HG02642 (cell line): Measurements from ENCODE around the gene MGST1.
"Not testable (repeated sequence)": the region's sequence is repeated elsewhere in the genome, so short reads cannot be mapped to it uniquely, and the experiment has no call there.

ENCODE experiments used
- ATAC-seq: cut with Tn5 transposase; IDR thresholded peaks from one replicate; pipeline ENCODE4 v1.9.1; 2021; ENCODE audit warnings: mild to moderate bottlenecking; ENCODE audit not compliant: unreplicated experiment, poor library complexity

MGST1 gene

GRCh38 chr12:16349131-16349460 lies 1.7 kb downstream of the MGST1 start:
- peak; percentile 46 for ATAC-seq

- ATAC-seq: no peak
These were observed 3.2 kb downstream of the MGST1 start for GRCh38 chr12:16350682-16351081.

GRCh38 chr12:16352481-16352880 lies 5.0 kb downstream of the MGST1 start:
- no peak for ATAC-seq

- no peak for ATAC-seq
These were observed 11.4 kb downstream of the MGST1 start for GRCh38 chr12:16358878-16359277.

GRCh38 chr12:16359512-16360491 lies 12.4 kb downstream of the MGST1 start:
- no peak for ATAC-seq

GRCh38 chr12:16361142-16361783 lies 13.8 kb downstream of the MGST1 start:
- no peak for ATAC-seq

GRCh38 chr12:16362550-16362949 lies 15.1 kb downstream of the MGST1 start:
- no peak for ATAC-seq

GRCh38 chr12:16369156-16369555 lies 21.7 kb downstream of the MGST1 start:
- ATAC-seq: no peak

- no peak for ATAC-seq
These were observed 22.7 kb downstream of the MGST1 start for GRCh38 chr12:16370096-16370495.

GRCh38 chr12:16382652-16383312 lies 35.3 kb downstream of the MGST1 start:
- ATAC-seq: not testable (repeated sequence)

- no peak for ATAC-seq
These were observed 37.3 kb downstream of the MGST1 start for GRCh38 chr12:16384732-16385131.

GRCh38 chr12:16385782-16386646 lies 38.6 kb downstream of the MGST1 start:
- ATAC-seq: no peak

GRCh38 chr12:16387919-16388318 lies 40.5 kb downstream of the MGST1 start:
- no peak for ATAC-seq

- no peak for ATAC-seq
These were observed 42.1 kb downstream of the MGST1 start for GRCh38 chr12:16389594-16389993.

- no peak for ATAC-seq
These were observed 45.5 kb downstream of the MGST1 start for GRCh38 chr12:16392846-16393535.

GRCh38 chr12:16399101-16399500 lies 51.7 kb downstream of the MGST1 start:
- no peak for ATAC-seq

- ATAC-seq: not testable (repeated sequence)
These were observed 54.4 kb downstream of the MGST1 start for GRCh38 chr12:16401835-16402234.

GRCh38 chr12:16407346-16407745 lies 59.9 kb downstream of the MGST1 start:
- no peak for ATAC-seq
